ENCODE measurements around the gene GPX7.

GRCh38 chr1:52615489-52616042 is 13.4 kb downstream of the GPX7 start:
- TF ChIP-seq POLR2A (IDR thresholded peaks at IDR 0.05) (no peak), CTCF (IDR thresholded peaks at IDR 0.05) (no peak), EP300 (IDR thresholded peaks at IDR 0.05) (no peak), POLR2AphosphoS5 (IDR thresholded peaks at IDR 0.05) (no peak)
